ENCODE measurements around the gene NT5C1B.

DNA sequence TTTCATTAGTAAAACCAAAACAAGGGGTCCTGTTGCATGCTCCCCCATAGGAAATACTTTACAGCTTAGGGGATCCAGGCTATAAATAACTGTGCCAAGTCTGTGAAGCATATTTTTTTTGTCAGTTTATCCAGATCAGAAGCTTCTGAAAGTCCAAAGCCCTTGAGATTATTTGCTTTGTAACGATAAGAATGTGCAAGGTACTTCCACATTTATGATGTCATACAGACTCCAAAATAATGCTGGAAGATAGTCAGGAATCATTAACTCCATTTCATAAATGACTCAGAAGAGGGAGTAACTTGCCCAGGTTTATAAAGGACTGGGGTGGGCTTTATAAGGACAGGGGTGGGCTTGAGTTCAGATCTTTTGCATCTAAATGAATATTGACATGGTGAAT, 58.2 kb downstream of the NT5C1B start:
- no peak for TF ChIP-seq GATAD2B (conservative IDR thresholded peaks at IDR 0.05; ENCODE audit: low read depth)
- TF ChIP-seq, protein P1, sequence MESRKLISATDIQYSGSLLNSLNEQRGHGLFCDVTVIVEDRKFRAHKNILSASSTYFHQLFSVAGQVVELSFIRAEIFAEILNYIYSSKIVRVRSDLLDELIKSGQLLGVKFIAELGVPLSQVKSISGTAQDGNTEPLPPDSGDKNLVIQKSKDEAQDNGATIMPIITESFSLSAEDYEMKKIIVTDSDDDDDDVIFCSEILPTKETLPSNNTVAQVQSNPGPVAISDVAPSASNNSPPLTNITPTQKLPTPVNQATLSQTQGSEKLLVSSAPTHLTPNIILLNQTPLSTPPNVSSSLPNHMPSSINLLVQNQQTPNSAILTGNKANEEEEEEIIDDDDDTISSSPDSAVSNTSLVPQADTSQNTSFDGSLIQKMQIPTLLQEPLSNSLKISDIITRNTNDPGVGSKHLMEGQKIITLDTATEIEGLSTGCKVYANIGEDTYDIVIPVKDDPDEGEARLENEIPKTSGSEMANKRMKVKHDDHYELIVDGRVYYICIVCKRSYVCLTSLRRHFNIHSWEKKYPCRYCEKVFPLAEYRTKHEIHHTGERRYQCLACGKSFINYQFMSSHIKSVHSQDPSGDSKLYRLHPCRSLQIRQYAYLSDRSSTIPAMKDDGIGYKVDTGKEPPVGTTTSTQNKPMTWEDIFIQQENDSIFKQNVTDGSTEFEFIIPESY (IDR thresholded peaks at IDR 0.05), result no peak

Data from GM12878 (cell line).